ENCODE measurements around the gene CHRNB1. TPM values are rescaled to one million over a fixed set of nuclear protein-coding genes. Genes with fewer than 3 reads are reported as not detected.

The CHRNB1 gene
- polyA plus RNA-seq, 1 donor (not counting 4 experiments of a cell fraction or from before 2014, with no cell fraction given) = 22.0 TPM

DNA sequence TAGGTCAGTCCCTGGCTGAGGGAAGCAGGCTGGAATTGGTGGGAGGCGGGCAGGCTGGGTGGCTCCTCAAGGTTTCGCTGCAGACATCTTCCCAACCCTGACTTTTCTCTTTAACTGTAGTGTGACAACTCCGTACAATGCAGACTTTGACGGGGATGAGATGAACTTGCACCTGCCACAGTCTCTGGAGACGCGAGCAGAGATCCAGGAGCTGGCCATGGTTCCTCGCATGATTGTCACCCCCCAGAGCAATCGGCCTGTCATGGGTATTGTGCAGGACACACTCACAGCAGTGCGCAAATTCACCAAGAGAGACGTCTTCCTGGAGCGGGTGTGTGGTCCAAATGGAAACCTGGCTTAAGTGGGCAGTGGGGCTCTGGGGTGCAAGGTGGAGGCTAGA lies 54.3 kb downstream of the CHRNB1 start:
- H3K79me2 ChIP-seq (ENCODE audit: control insufficient read depth, insufficient read depth, low read length) = peaks cover 33% of the 10 kb centered on the region
- no peak overlapping the region for H2AFZ ChIP-seq (ENCODE audit: control insufficient read depth, low read length)
- H3K4me1 ChIP-seq (ENCODE audit: control insufficient read depth, extremely low read depth, insufficient read depth, low read length) = no peaks in the 10 kb centered on the region
- H3K27me3 ChIP-seq (ENCODE audit: control insufficient read depth, extremely low read depth, insufficient read depth, low read length) = no peaks in the 10 kb centered on the region
- H3K4me3 ChIP-seq (ENCODE audit: control insufficient read depth in 2 of 3, extremely low read depth in 1 of 3, insufficient read depth in 2 of 3, low read depth in 1 of 3, low read length in 3 of 3) = no peak overlapping the region
- dilution Hi-C loops (cut with MboI; ENCODE audit: extremely low pct_ligation_motif_present, low sequenced_read_pairs) = no loop called here
- no peak overlapping the region for H3K4me2 ChIP-seq (ENCODE audit: control insufficient read depth, extremely low read depth, insufficient read depth, low read depth, low read length)
- H3K27ac ChIP-seq (ENCODE audit: control insufficient read depth, insufficient read depth, low read length) = no peak overlapping the region
- TF ChIP-seq EZH2 (IDR thresholded peaks at IDR 0.05; ENCODE audit: low read length) = no peak
- TF ChIP-seq, protein P1, sequence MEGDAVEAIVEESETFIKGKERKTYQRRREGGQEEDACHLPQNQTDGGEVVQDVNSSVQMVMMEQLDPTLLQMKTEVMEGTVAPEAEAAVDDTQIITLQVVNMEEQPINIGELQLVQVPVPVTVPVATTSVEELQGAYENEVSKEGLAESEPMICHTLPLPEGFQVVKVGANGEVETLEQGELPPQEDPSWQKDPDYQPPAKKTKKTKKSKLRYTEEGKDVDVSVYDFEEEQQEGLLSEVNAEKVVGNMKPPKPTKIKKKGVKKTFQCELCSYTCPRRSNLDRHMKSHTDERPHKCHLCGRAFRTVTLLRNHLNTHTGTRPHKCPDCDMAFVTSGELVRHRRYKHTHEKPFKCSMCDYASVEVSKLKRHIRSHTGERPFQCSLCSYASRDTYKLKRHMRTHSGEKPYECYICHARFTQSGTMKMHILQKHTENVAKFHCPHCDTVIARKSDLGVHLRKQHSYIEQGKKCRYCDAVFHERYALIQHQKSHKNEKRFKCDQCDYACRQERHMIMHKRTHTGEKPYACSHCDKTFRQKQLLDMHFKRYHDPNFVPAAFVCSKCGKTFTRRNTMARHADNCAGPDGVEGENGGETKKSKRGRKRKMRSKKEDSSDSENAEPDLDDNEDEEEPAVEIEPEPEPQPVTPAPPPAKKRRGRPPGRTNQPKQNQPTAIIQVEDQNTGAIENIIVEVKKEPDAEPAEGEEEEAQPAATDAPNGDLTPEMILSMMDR (optimal IDR thresholded peaks at IDR 0.05 in 1 of 3, IDR thresholded peaks at IDR 0.05 in 1 of 3, conservative IDR thresholded peaks at IDR 0.05 in 1 of 3; ENCODE audit: extremely low read depth in 1 of 3, insufficient read depth in 2 of 3, low read length in 3 of 3) = no peak
- no peaks in the 10 kb centered on the region for H3K9me1 ChIP-seq (ENCODE audit: control insufficient read depth, extremely low read depth, insufficient read depth, low read length)
- DNase-seq (ENCODE audit: low read depth, low spot score) (no peak), FAIRE-seq (no peak)
- peaks cover 13% of the 10 kb centered on the region for H4K20me1 ChIP-seq (ENCODE audit: control insufficient read depth, extremely low read depth, insufficient read depth, low read length)
- no peak overlapping the region for H3K9ac ChIP-seq (ENCODE audit: control insufficient read depth, extremely low read depth, insufficient read depth, low read length)
- peaks cover 73 to 75% of the 10 kb centered on the region in 2 experiments for H3K36me3 ChIP-seq (ENCODE audit: control insufficient read depth in 2 of 2, extremely low read depth in 1 of 2, insufficient read depth in 2 of 2, low read length in 2 of 2)
- no peaks in the 10 kb centered on the region for H3K9me3 ChIP-seq (ENCODE audit: control insufficient read depth, low read depth, low read length)

DNA sequence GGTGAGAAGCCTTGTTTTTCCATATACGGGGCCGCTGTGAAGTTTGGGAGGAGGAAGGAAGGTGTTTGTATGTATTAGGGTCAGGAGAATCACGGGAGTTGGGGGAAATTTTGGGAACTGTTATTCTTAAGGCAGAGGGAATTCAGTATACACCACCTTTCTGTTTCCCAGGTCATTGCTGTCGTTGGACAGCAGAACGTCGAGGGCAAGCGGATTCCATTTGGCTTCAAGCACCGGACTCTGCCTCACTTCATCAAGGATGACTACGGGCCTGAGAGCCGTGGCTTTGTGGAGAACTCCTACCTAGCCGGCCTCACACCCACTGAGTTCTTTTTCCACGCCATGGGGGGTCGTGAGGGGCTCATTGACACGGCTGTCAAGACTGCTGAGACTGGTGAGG lies 56.9 kb downstream of the CHRNB1 start:
- Histone ChIP-seq H3K4me1 (ENCODE audit: control insufficient read depth, extremely low read depth, insufficient read depth, low read length) (no peaks in the 10 kb centered on the region), H3K9me1 (ENCODE audit: control insufficient read depth, extremely low read depth, insufficient read depth, low read length) (no peaks in the 10 kb centered on the region), H3K27ac (ENCODE audit: control insufficient read depth, insufficient read depth, low read length) (no peak overlapping the region), H3K4me3 (ENCODE audit: control insufficient read depth in 2 of 3, extremely low read depth in 1 of 3, insufficient read depth in 2 of 3, low read depth in 1 of 3, low read length in 3 of 3) (no peak overlapping the region), H3K27me3 (ENCODE audit: control insufficient read depth, extremely low read depth, insufficient read depth, low read length) (no peaks in the 10 kb centered on the region), H3K79me2 (ENCODE audit: control insufficient read depth, insufficient read depth, low read length) (peaks cover 9% of the 10 kb centered on the region), H3K36me3 (ENCODE audit: control insufficient read depth in 2 of 2, extremely low read depth in 1 of 2, insufficient read depth in 2 of 2, low read length in 2 of 2) (peaks cover 63 to 64% of the 10 kb centered on the region in 2 experiments), H3K9me3 (ENCODE audit: control insufficient read depth, low read depth, low read length) (no peaks in the 10 kb centered on the region), H3K4me2 (ENCODE audit: control insufficient read depth, extremely low read depth, insufficient read depth, low read depth, low read length) (no peak overlapping the region), H2AFZ (ENCODE audit: control insufficient read depth, low read length) (no peak overlapping the region), H3K9ac (ENCODE audit: control insufficient read depth, extremely low read depth, insufficient read depth, low read length) (no peak overlapping the region), H4K20me1 (ENCODE audit: control insufficient read depth, extremely low read depth, insufficient read depth, low read length) (peaks cover 4% of the 10 kb centered on the region)
- dilution Hi-C loops (cut with MboI; ENCODE audit: extremely low pct_ligation_motif_present, low sequenced_read_pairs) = no loop called here
- DNase-seq (ENCODE audit: low read depth, low spot score) (no peak), FAIRE-seq (no peak)
- TF ChIP-seq, protein P1 (optimal IDR thresholded peaks at IDR 0.05 in 1 of 3, IDR thresholded peaks at IDR 0.05 in 1 of 3, conservative IDR thresholded peaks at IDR 0.05 in 1 of 3; ENCODE audit: extremely low read depth in 1 of 3, insufficient read depth in 2 of 3, low read length in 3 of 3) = no peak
- TF ChIP-seq EZH2 (IDR thresholded peaks at IDR 0.05; ENCODE audit: low read length) = no peak
